Effector memory CD4-positive, alpha-beta T cell (primary cell): ENCODE measurements around the gene MAML3.

Experiments
- DNase-seq, 3 donors: peaks; one replicate each; pipeline ENCODE4 v3.0.0-alpha.2; 2020
- H3K27ac ChIP-seq: 2 replicates; pipeline ENCODE4 v1.7.0; 2013; ENCODE audit warnings: mild to moderate bottlenecking, low read length, moderate library complexity; ENCODE audit not compliant: insufficient read depth, poor library complexity, severe bottlenecking
- H3K27me3 ChIP-seq: replicated peaks from 2 replicates; pipeline ENCODE4 v1.7.0; 2013; ENCODE audit warnings: mild to moderate bottlenecking, low read length; ENCODE audit not compliant: insufficient read depth, control insufficient read depth, poor library complexity, severe bottlenecking
- H3K36me3 ChIP-seq: 2 replicates; pipeline ENCODE4 v1.7.0; 2013; ENCODE audit warnings: mild to moderate bottlenecking, low read length, moderate library complexity; ENCODE audit not compliant: control insufficient read depth, insufficient read depth
- H3K4me1 ChIP-seq: 2 replicates; pipeline ENCODE4 v1.7.0; 2013; ENCODE audit warnings: low read length, mild to moderate bottlenecking; ENCODE audit not compliant: control insufficient read depth, insufficient read depth, poor library complexity, severe bottlenecking
- H3K4me3 ChIP-seq: 2 replicates; pipeline ENCODE4 v1.7.0; 2013; ENCODE audit warnings: low read length, low read depth, mild to moderate bottlenecking; ENCODE audit not compliant: insufficient read depth, poor library complexity, severe bottlenecking
- H3K9me3 ChIP-seq: 2 replicates; pipeline ENCODE4 v1.7.0; 2013; ENCODE audit warnings: mild to moderate bottlenecking, low read length, moderate library complexity; ENCODE audit not compliant: control insufficient read depth

Gene MAML3

DNA sequence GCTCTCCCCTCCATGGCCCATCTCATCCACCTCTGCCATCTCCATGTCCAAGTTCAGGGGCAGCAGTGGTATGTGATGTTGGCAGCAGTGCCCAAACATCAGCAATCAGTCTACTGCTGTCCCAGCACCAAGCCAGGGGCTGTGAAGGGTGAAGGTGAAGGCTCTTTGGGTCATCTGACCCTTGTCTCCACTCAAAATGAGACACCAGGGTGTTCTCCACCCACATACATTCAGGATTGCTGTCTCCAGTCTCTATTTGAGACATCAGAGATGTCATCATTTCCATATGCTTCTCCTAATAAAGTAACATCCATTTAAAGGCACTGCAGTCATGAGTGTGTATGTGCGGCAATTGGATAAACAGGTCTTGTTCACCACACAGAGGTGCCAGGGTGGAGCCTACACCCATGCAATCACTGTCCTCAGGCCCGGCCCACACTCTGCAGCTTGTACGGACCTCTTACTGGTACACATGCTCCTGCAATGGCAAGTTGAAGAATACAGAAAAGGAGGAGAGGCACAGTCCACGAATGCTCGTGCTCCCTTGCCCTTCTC is 22.2 kb downstream of the MAML3 start:
- Histone ChIP-seq H3K4me1 (no peaks in the 10 kb centered on the region), H3K27ac (no peak overlapping the region), H3K4me3 (no peak overlapping the region), H3K36me3 (no peaks in the 10 kb centered on the region), H3K27me3 (no peaks in the 10 kb centered on the region), H3K9me3 (no peaks in the 10 kb centered on the region)
- no peak for DNase-seq

- H3K27ac ChIP-seq, result no peak overlapping the region
- no peaks in the 10 kb centered on the region for H3K27me3 ChIP-seq
- no peaks in the 10 kb centered on the region for H3K4me1 ChIP-seq
- no peak for DNase-seq
- H3K4me3 ChIP-seq, result no peak overlapping the region
- no peaks in the 10 kb centered on the region for H3K36me3 ChIP-seq
- H3K9me3 ChIP-seq, result no peaks in the 10 kb centered on the region
Observed at GRCh38 chr4:140130677-140131076, 23.3 kb downstream of the MAML3 start.

DNA sequence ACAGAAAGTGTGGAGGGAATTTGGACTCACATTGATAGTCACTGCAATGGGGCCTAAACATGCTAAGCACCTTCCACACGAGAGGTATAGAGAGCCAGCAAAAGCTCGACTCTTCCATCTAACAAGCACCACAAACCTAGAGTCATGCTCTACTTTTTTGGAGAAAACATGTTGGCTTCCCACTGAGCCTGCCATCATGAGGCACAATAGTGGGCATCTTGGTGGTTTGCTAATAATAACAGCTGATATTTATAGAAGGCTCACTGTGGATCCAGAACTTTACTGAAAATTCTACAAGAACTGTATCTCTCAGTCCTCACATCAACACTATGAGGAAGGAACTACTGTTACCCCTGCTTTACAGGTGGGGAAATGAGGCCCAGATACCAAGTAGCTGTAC is 26.6 kb downstream of the MAML3 start:
- no peak for DNase-seq
- no peaks in the 10 kb centered on the region for H3K36me3 ChIP-seq
- no peak overlapping the region for H3K27ac ChIP-seq

GRCh38 chr4:140126261-140126660 is 27.7 kb downstream of the MAML3 start:
- Histone ChIP-seq H3K27ac (no peak overlapping the region), H3K4me1 (no peaks in the 10 kb centered on the region), H3K36me3 (no peaks in the 10 kb centered on the region), H3K4me3 (no peak overlapping the region), H3K9me3 (no peaks in the 10 kb centered on the region), H3K27me3 (no peaks in the 10 kb centered on the region)
- no peak for DNase-seq

More for the DNA sequence above, 26.6 kb downstream of the MAML3 start:
- no peaks in the 10 kb centered on the region for H3K4me1 ChIP-seq
- no peaks in the 10 kb centered on the region for H3K9me3 ChIP-seq
- H3K4me3 ChIP-seq, result no peak overlapping the region
- no peaks in the 10 kb centered on the region for H3K27me3 ChIP-seq

DNA sequence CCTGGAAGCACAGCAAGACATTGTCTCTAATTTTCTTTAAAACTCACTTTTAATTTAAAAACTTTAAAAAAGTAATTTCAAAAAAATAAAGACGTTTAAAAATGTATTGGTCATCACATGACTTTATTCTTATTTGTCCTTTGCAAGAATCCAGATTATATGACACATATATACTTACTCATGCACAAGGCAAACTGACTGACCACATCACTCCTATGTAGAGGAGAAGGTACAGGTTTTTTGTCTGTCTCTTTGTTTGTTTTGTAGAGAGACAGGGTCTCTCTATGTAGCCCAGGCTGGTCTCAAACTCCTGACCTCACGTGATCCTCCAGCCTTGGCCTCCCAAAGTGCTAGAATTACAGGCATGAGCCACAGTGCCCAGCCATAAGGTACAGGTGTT is 28.6 kb downstream of the MAML3 start:
- H3K27me3 ChIP-seq, result no peaks in the 10 kb centered on the region
- no peaks in the 10 kb centered on the region for H3K4me1 ChIP-seq
- H3K9me3 ChIP-seq, result no peaks in the 10 kb centered on the region
- H3K36me3 ChIP-seq, result no peaks in the 10 kb centered on the region
- no peak for DNase-seq
- no peak overlapping the region for H3K4me3 ChIP-seq
- no peak overlapping the region for H3K27ac ChIP-seq

DNA sequence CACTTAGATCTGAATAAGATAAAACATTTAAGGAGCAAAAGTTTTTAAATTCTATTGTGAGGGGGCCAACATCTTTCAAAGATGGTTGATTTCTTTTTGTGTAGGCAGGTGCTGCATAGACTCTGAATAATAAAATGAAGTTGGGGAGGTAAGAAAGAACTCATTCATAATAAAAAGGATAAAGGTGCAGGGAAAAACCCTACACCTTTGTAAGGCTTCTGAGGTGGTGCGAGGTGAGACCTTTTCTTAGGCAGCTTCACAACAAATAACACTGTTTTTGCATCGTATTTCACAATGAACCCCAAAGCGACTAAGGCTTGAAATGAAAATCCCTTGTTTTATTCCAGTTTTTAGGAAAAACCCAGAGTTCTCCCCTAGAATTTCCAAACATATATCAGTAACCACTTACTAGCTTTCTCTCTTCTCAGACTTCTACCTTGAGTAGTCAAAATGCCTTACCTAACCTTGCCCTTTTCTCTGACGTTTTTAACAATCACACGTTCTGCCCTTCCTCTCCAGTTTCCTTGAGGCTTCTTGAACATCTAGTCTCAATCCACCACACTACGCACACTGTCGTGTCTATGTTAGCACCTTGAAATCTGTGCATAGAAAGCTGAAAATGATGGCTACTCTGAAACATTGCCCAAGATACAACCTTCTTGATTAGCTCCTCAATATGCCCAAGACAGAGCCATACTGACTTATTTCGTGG is 30.2 kb downstream of the MAML3 start:
- no peak overlapping the region for H3K4me3 ChIP-seq
- no peaks in the 10 kb centered on the region for H3K4me1 ChIP-seq
- DNase-seq, result no peak
- H3K36me3 ChIP-seq, result no peaks in the 10 kb centered on the region
- H3K27ac ChIP-seq, result no peak overlapping the region
- no peaks in the 10 kb centered on the region for H3K27me3 ChIP-seq
- H3K9me3 ChIP-seq, result no peaks in the 10 kb centered on the region

DNA sequence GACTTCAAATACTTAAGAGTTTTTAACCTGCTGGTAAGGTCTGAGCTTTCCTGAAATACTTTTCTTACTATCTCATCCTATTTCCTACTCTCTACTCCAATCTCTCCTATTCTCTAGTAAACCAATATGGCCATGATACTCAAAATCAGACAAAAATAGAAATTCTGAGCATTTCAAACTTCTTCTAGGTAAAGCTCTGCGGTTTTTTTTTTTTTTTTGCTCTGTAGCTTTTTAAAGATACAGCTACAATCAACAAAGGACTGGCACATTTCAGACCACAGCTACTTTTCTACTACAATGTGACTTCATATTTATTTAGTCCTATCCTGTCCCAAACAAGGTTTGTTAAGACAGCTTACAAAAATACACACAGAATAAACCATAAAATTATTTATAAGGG is 31.1 kb downstream of the MAML3 start:
- Histone ChIP-seq H3K4me3 (no peak overlapping the region), H3K4me1 (no peaks in the 10 kb centered on the region), H3K36me3 (no peaks in the 10 kb centered on the region), H3K9me3 (no peaks in the 10 kb centered on the region), H3K27me3 (no peaks in the 10 kb centered on the region), H3K27ac (no peak overlapping the region)
- DNase-seq, result no peak

DNA sequence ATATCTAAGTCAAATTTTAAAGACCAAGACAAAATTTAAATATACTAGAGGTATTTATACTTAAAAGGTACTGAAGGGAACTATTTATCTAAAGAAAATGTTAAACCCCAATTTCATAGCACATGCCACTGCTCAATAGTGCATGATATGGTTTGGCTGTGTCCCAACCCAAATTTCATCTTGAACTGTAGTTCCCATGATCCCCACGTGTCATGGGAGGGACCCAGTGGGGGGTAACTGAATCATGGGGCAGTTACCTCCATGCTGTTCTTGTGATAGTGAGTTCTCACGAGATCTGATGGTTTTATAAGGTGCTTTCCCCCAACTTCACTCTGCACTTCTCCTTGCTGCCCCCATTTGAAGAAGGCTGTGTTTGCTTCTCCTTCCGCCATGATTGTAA is 32.3 kb downstream of the MAML3 start:
- Histone ChIP-seq H3K36me3 (no peaks in the 10 kb centered on the region), H3K4me3 (no peak overlapping the region), H3K4me1 (no peaks in the 10 kb centered on the region), H3K9me3 (no peaks in the 10 kb centered on the region), H3K27me3 (no peaks in the 10 kb centered on the region), H3K27ac (no peak overlapping the region)
- no peak for DNase-seq

- Histone ChIP-seq H3K4me1 (no peaks in the 10 kb centered on the region), H3K27me3 (no peaks in the 10 kb centered on the region), H3K36me3 (no peaks in the 10 kb centered on the region), H3K27ac (no peak overlapping the region), H3K4me3 (no peak overlapping the region), H3K9me3 (no peaks in the 10 kb centered on the region)
- no peak for DNase-seq
Observed at GRCh38 chr4:140118931-140119640, 34.9 kb downstream of the MAML3 start.

DNA sequence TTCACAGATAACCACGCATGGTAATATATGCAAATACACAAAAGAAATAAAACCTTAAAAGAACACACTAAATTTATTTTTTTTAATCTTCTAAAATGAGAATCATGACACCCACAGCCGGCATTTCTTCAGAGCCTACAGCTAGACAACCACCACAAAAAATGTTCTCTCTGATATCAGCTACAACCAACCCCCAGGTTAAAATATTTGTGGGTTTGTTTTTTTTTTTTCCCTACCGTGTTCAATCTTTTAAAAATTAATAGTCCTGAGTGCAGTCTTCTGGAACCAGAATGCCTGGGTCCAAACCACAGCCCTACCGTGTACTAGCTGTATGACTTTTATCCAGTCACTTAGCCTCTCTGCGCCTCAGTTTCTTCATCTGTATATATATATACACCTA is 36.0 kb downstream of the MAML3 start:
- Histone ChIP-seq H3K27me3 (no peaks in the 10 kb centered on the region), H3K27ac (no peak overlapping the region), H3K9me3 (no peaks in the 10 kb centered on the region), H3K4me3 (no peak overlapping the region), H3K36me3 (no peaks in the 10 kb centered on the region), H3K4me1 (no peaks in the 10 kb centered on the region)
- no peak for DNase-seq
